GM18951 (cell line): ENCODE data around the gene DIP2C.
"Not testable (repeated sequence)": the region's sequence is repeated elsewhere in the genome, so short reads cannot be mapped to it uniquely, and the experiment has no call there.

ENCODE experiments used
- POLR2A ChIP-seq: IDR thresholded peaks from 4 replicates; pipeline ENCODE4 v1.6.1; 2011; ENCODE audit warnings: mild to moderate bottlenecking; ENCODE audit not compliant: insufficient read length, insufficient read depth; ENCODE audit errors: extremely low read depth
- in situ Hi-C: fragments of 300-500 bp; cut with MboI; formaldehyde crosslinking; loops from one replicate; pipeline ENCODE4 v1.12.0; 2022; ENCODE audit warnings: low sequenced_read_pairs, mixed read lengths, inconsistent platforms; ENCODE audit not compliant: unreplicated experiment

The DIP2C gene

GRCh38 chr10:301536-301935, 387.9 kb downstream of the DIP2C start:
- no peak for TF ChIP-seq POLR2A
- in situ Hi-C loops, result no loop called here

GRCh38 chr10:300580-300979, 388.9 kb downstream of the DIP2C start:
- in situ Hi-C loops, result not testable (repeated sequence)

GRCh38 chr10:299969-300368, 389.5 kb downstream of the DIP2C start:
- in situ Hi-C loops, result no loop called here

GRCh38 chr10:299512-299911, 390.0 kb downstream of the DIP2C start:
- no peak for TF ChIP-seq POLR2A
- in situ Hi-C loops, result no loop called here

More at GRCh38 chr10:299969-300368, 389.5 kb downstream of the DIP2C start:
- no peak for TF ChIP-seq POLR2A

GRCh38 chr10:298033-298432, 391.4 kb downstream of the DIP2C start:
- in situ Hi-C loops, result no loop called here
- TF ChIP-seq POLR2A, result no peak

- no peak for TF ChIP-seq POLR2A
- in situ Hi-C loops, result no loop called here
Measured at GRCh38 chr10:297567-297966, 391.9 kb downstream of the DIP2C start.

GRCh38 chr10:293636-294035, 395.8 kb downstream of the DIP2C start:
- no peak for TF ChIP-seq POLR2A
- in situ Hi-C loops, result no loop called here

GRCh38 chr10:290026-290725, 399.3 kb downstream of the DIP2C start:
- no peak for TF ChIP-seq POLR2A
- in situ Hi-C loops, result no loop called here

GRCh38 chr10:289581-289980, 399.9 kb downstream of the DIP2C start:
- no peak for TF ChIP-seq POLR2A
- in situ Hi-C loops, result no loop called here

GRCh38 chr10:288316-289200, 400.9 kb downstream of the DIP2C start:
- in situ Hi-C loops, result no loop called here
- TF ChIP-seq POLR2A, result no peak

- no peak for TF ChIP-seq POLR2A
- in situ Hi-C loops, result no loop called here
Measured at GRCh38 chr10:287814-288213, 401.7 kb downstream of the DIP2C start.

- no peak for TF ChIP-seq POLR2A
- in situ Hi-C loops, result no loop called here
Measured at GRCh38 chr10:287026-287709, 402.3 kb downstream of the DIP2C start.

- in situ Hi-C loops, result no loop called here
- no peak for TF ChIP-seq POLR2A
Measured at GRCh38 chr10:285216-285615, 404.3 kb downstream of the DIP2C start.
